Renal cortex interstitium (tissue), 11 donors: ENCODE measurements around the gene BLACAT1. TPM values are rescaled to one million over a fixed set of nuclear protein-coding genes. Genes with fewer than 3 reads are reported as not detected.
A peak's percentile ranks its signal among the peaks of the same experiment; 100 is the strongest.
"Not testable (repeated sequence)": the region's sequence is repeated elsewhere in the genome, so short reads cannot be mapped to it uniquely, and the experiment has no call there.

Source experiments
- DNase-seq, 11 donors: peaks; one replicate each; pipeline ENCODE4 v3.0.0-alpha.2; 2013; ENCODE audit warnings: low read depth in 9 of 11, low spot score in 4 of 11; ENCODE audit errors: extremely low read depth in 1 of 11
- polyA plus RNA-seq, 3 donors: library from polyadenylated mRNA; unstranded; fragments of 120-200 nt; gene quantifications; one replicate each; pipeline ENCODE4 v1.2.1, GENCODE V29; 2013; ENCODE audit not compliant: insufficient read length in 3 of 3

The BLACAT1 gene
- polyA plus RNA-seq, 3 donors: 3.1 to 3.5 (median 3.2) TPM

- no peak for DNase-seq
Observed at GRCh38 chr1:205491794-205492193, 35.9 kb upstream of the BLACAT1 start.

GRCh38 chr1:205488074-205488723, 32.4 kb upstream of the BLACAT1 start:
- DNase-seq: peak in 2 of 11 donors; percentile 70 to 76

GRCh38 chr1:205486258-205486657, 30.4 kb upstream of the BLACAT1 start:
- no peak for DNase-seq

GRCh38 chr1:205484985-205485967, 29.4 kb upstream of the BLACAT1 start:
- DNase-seq: peak in 5 of 11 donors; percentile 55 to 71 (median 68)

- no peak for DNase-seq
Observed at GRCh38 chr1:205483372-205483771, 27.5 kb upstream of the BLACAT1 start.

- DNase-seq: not testable (repeated sequence)
Observed at GRCh38 chr1:205482587-205482986, 26.7 kb upstream of the BLACAT1 start.

GRCh38 chr1:205481629-205482151, 25.8 kb upstream of the BLACAT1 start:
- no peak for DNase-seq

- DNase-seq: no peak
Observed at GRCh38 chr1:205481218-205481617, 25.4 kb upstream of the BLACAT1 start.

GRCh38 chr1:205480349-205480985, 24.6 kb upstream of the BLACAT1 start:
- DNase-seq: no peak

GRCh38 chr1:205478985-205479384, 23.1 kb upstream of the BLACAT1 start:
- DNase-seq: not testable (repeated sequence)

- peak in 1 of 11 donors; percentile 56 for DNase-seq
Observed at GRCh38 chr1:205477759-205478247, 22.0 kb upstream of the BLACAT1 start.

GRCh38 chr1:205477121-205477758, 21.4 kb upstream of the BLACAT1 start:
- no peak for DNase-seq

GRCh38 chr1:205476648-205477047, 20.8 kb upstream of the BLACAT1 start:
- no peak for DNase-seq

GRCh38 chr1:205475855-205476254, 20.0 kb upstream of the BLACAT1 start:
- no peak for DNase-seq

- DNase-seq: no peak
Observed at GRCh38 chr1:205474571-205474970, 18.7 kb upstream of the BLACAT1 start.

- no peak for DNase-seq
Observed at GRCh38 chr1:205473966-205474365, 18.1 kb upstream of the BLACAT1 start.

- DNase-seq: no peak
Observed at GRCh38 chr1:205473475-205473874, 17.6 kb upstream of the BLACAT1 start.

GRCh38 chr1:205472737-205473441, 17.0 kb upstream of the BLACAT1 start:
- DNase-seq: no peak
